IMR-90 (cell line): ENCODE measurements around the gene TSPAN19. TPM values are rescaled to one million over a fixed set of nuclear protein-coding genes. Genes with fewer than 3 reads are reported as not detected.

Experiments
- ATAC-seq: fragments of 200-7000 bp; cut with Tn5 transposase; 2 replicates; pipeline ENCODE4 v1.9.1; 2020; ENCODE audit warnings: low read depth, mild to moderate bottlenecking, moderate library complexity
- BruUV-seq: library from RNA; stranded (reverse); fragments of 400-500 nt; replicated peaks from 2 replicates; lab custom pipeline; 2021; lab: Mats Ljungman, UMichigan
- CTCF ChIA-PET: fragments of 300-600 bp; formaldehyde crosslinking; extraction: SDS; loops from one replicate; lab custom pipeline; 2021; ENCODE audit warnings: antibody characterized with exemption; lab: Yijun Ruan, JAX
- POLR2A ChIA-PET: fragments of 300-600 bp; sonication (Branson Sonifier 250); formaldehyde crosslinking; loops from one replicate; lab custom pipeline; 2022; ENCODE audit warnings: antibody characterized with exemption; ENCODE audit not compliant: unreplicated experiment; lab: Charles Lee
- DNase-seq: peaks from one replicate; pipeline ENCODE4 v3.0.0; 2013
- H2AFZ ChIP-seq: replicated peaks from 2 replicates; pipeline ENCODE3; 2013; ENCODE audit warnings: low read length, mild to moderate bottlenecking; ENCODE audit not compliant: poor library complexity
- H2AK5ac ChIP-seq: 2 replicates; pipeline ENCODE4 v1.6.1; 2013; ENCODE audit warnings: low read depth, low read length, inconsistent platforms
- H2AK9ac ChIP-seq: replicated peaks from 2 replicates; pipeline ENCODE3; 2013; ENCODE audit warnings: mild to moderate bottlenecking, low read depth, low read length, moderate library complexity; ENCODE audit not compliant: poor library complexity
- H2BK120ac ChIP-seq: 2 replicates; pipeline ENCODE4 v1.6.1; 2013; ENCODE audit warnings: low read depth, low read length, inconsistent platforms
- H2BK15ac ChIP-seq: 3 replicates; pipeline ENCODE4 v1.6.1; 2013; ENCODE audit warnings: low read depth, low read length, inconsistent platforms
- H2BK20ac ChIP-seq: 2 replicates; pipeline ENCODE4 v1.6.1; 2013; ENCODE audit warnings: low read depth, mild to moderate bottlenecking, inconsistent platforms, low read length, moderate library complexity
- H2BK5ac ChIP-seq: 2 replicates; pipeline ENCODE4 v1.6.1; 2013; ENCODE audit warnings: mild to moderate bottlenecking, low read depth, low read length, inconsistent platforms; ENCODE audit not compliant: poor library complexity, severe bottlenecking
- H3K14ac ChIP-seq: replicated peaks from 2 replicates; pipeline ENCODE4 v1.6.1; 2013; ENCODE audit warnings: low read depth, low read length, inconsistent platforms
- H3K18ac ChIP-seq: 2 replicates; pipeline ENCODE4 v1.6.1; 2013; ENCODE audit warnings: low read depth, low read length, control low read depth
- H3K23ac ChIP-seq: 2 replicates; pipeline ENCODE4 v1.6.1; 2013; ENCODE audit warnings: low read depth, low read length, inconsistent platforms
- H3K27ac ChIP-seq: 2 replicates; pipeline ENCODE4 v1.5.1; 2013; ENCODE audit warnings: mild to moderate bottlenecking, control low read depth, low read length; ENCODE audit not compliant: insufficient read depth
- H3K27me3 ChIP-seq: 2 replicates; pipeline ENCODE4 v1.6.1; 2013; ENCODE audit warnings: low read length; ENCODE audit not compliant: control insufficient read depth, insufficient read depth
- H3K36me3 ChIP-seq: 2 replicates; pipeline ENCODE4 v1.6.1; 2013; ENCODE audit warnings: low read length, mixed read lengths; ENCODE audit not compliant: control insufficient read depth, insufficient read depth
- H3K4ac ChIP-seq: 2 replicates; pipeline ENCODE4 v1.6.1; 2013; ENCODE audit warnings: low read depth, low read length, inconsistent platforms
- H3K4me1 ChIP-seq: 2 replicates; pipeline ENCODE4 v1.6.1; 2013; ENCODE audit warnings: low read length, mixed read lengths; ENCODE audit not compliant: control insufficient read depth, insufficient read depth
- H3K4me2 ChIP-seq: 2 replicates; pipeline ENCODE4 v1.6.1; 2013; ENCODE audit warnings: low read depth, mild to moderate bottlenecking, control low read depth, low read length, moderate library complexity
- H3K4me3 ChIP-seq: 2 replicates; pipeline ENCODE4 v1.5.1; 2013; ENCODE audit warnings: low read depth, mild to moderate bottlenecking, control low read depth, low read length, moderate library complexity; ENCODE audit not compliant: insufficient read depth
- H3K56ac ChIP-seq: 2 replicates; pipeline ENCODE4 v1.6.1; 2013; ENCODE audit warnings: low read length, inconsistent platforms; ENCODE audit not compliant: insufficient read depth; ENCODE audit errors: extremely low read depth
- H3K79me1 ChIP-seq, 2 experiments: 2 replicates each; pipeline ENCODE4 v1.6.1; 2013; ENCODE audit warnings: low read length in 2 of 2, inconsistent platforms in 1 of 2, low read depth in 1 of 2
- H3K9ac ChIP-seq: 2 replicates; pipeline ENCODE4 v1.6.1; 2013; ENCODE audit warnings: low read depth, low read length, control low read depth
- H3K9me1 ChIP-seq: 2 replicates; pipeline ENCODE4 v1.6.1; 2013; ENCODE audit warnings: low read length, inconsistent platforms; ENCODE audit not compliant: insufficient read depth
- H3K9me3 ChIP-seq: 2 replicates; pipeline ENCODE4 v1.6.1; 2013; ENCODE audit warnings: low read length; ENCODE audit not compliant: control insufficient read depth, insufficient read depth
- H4K20me1 ChIP-seq: 2 replicates; pipeline ENCODE4 v1.6.1; 2013; ENCODE audit warnings: low read length, inconsistent platforms; ENCODE audit not compliant: insufficient read depth
- H4K5ac ChIP-seq: 2 replicates; pipeline ENCODE4 v1.6.1; 2013; ENCODE audit warnings: mild to moderate bottlenecking, low read depth, low read length, control low read depth
- H4K8ac ChIP-seq, 2 experiments: 2 replicates each; pipeline ENCODE4 v1.6.1; 2013; ENCODE audit warnings: low read depth in 2 of 2, low read length in 2 of 2, control low read depth in 1 of 2, inconsistent platforms in 1 of 2
- H4K91ac ChIP-seq: 2 replicates; pipeline ENCODE4 v1.6.1; 2013; ENCODE audit warnings: low read depth, low read length, inconsistent platforms; ENCODE audit not compliant: insufficient read depth
- MAZ ChIP-seq: IDR thresholded peaks from 2 replicates; pipeline ENCODE4 v1.6.1; 2012; ENCODE audit warnings: low read depth, mild to moderate bottlenecking, low read length, improper control_type of control experiment, moderate library complexity, borderline replicate concordance
- RCOR1 ChIP-seq: IDR thresholded peaks from 2 replicates; pipeline ENCODE4 v1.6.1; 2012; ENCODE audit warnings: mild to moderate bottlenecking, low read length, improper control_type of control experiment; ENCODE audit not compliant: insufficient replicate concordance
- WGBS, 2 experiments: methylation state at CpG; one replicate each; pipeline versions ENCODE4 v1.1.5 to v1.1.7; 2013; ENCODE audit warnings: missing lambda C conversion rate in 2 of 2; ENCODE audit not compliant: insufficient read length in 1 of 2; ENCODE audit errors: extremely low coverage in 2 of 2; 5-methylcytosine and 5-hydroxymethylcytosine counted together
- dilution Hi-C: fragments of 300-500 bp; cut with HindIII; formaldehyde crosslinking; loops from one replicate; pipeline ENCODE4 v1.14.3; 2018; ENCODE audit warnings: low sequenced_read_pairs; ENCODE audit not compliant: unreplicated experiment
- in situ Hi-C: fragments of 300-500 bp; cut with MboI; formaldehyde crosslinking; loops from 3 replicates; pipeline ENCODE4 v1.14.3; 2019; ENCODE audit warnings: low sequenced_read_pairs, inconsistent platforms, mixed read lengths
- intact Hi-C: fragments of 100-400 bp; cut with micrococcal nuclease; formaldehyde crosslinking; loops from 2 replicates; pipeline ENCODE4 v1.10.0; 2022
- polyA plus RNA-seq, 3 experiments: library from polyadenylated mRNA; depleted of rRNA; stranded (reverse); fragments of >200 nt; gene quantifications; 2 replicates each; pipeline ENCODE4 v1.2.3, GENCODE V29; 2012; ENCODE audit warnings: low replicate concordance in 1 of 3
- total RNA-seq: library from RNA; depleted of rRNA; stranded (reverse); fragments of >200 nt; gene quantifications from 2 replicates; pipeline ENCODE4 v1.2.3, GENCODE V29; 2012

Gene TSPAN19
- total and polyA plus RNA-seq, 2 of the 4 experiments (the other 2 are of a cell fraction), result not detected

GRCh38 chr12:84986117-84986516 is 50.0 kb downstream of the TSPAN19 start:
- Histone ChIP-seq H3K4me2 (no peak overlapping the region), H4K20me1 (no peaks in the 10 kb centered on the region), H3K4me1 (no peaks in the 10 kb centered on the region), H3K79me1 (no peaks in the 10 kb centered on the region), H3K4me3 (no peak overlapping the region), H2BK120ac (no peak overlapping the region), H2AK9ac (no peak overlapping the region), H4K5ac (no peak overlapping the region), H3K18ac (no peak overlapping the region), H2AFZ (no peak overlapping the region), H2BK15ac (no peak overlapping the region), H3K23ac (no peak overlapping the region), H3K56ac (no peak overlapping the region), H3K27me3 (no peaks in the 10 kb centered on the region), H3K9me1 (no peaks in the 10 kb centered on the region), H3K14ac (no peak overlapping the region), H4K8ac (no peak overlapping the region), H3K9ac (no peak overlapping the region), H2AK5ac (no peak overlapping the region), H4K91ac (no peak overlapping the region), H3K27ac (no peak overlapping the region), H2BK5ac (no peak overlapping the region), H2BK20ac (no peak overlapping the region), H3K9me3 (no peaks in the 10 kb centered on the region), H3K36me3 (no peaks in the 10 kb centered on the region), H3K4ac (no peak overlapping the region)
- intact Hi-C loops (no loop called here), dilution Hi-C loops (no loop called here), in situ Hi-C loops (no loop called here)
- CTCF ChIA-PET, result no interaction called here
- BruUV-seq, result no TSS peak
- WGBS, 2 experiments, result no CpG with 5 or more reads among the region's 2 CpGs
- ATAC-seq, result no peak
- POLR2A ChIA-PET, result no interaction called here
- TF ChIP-seq MAZ, result no peak
- no peak for TF ChIP-seq RCOR1
- DNase-seq, result no peak
